ENCODE results near the gene ZNF329.
A peak's percentile ranks its signal among the peaks of the same experiment; 100 is the strongest.

Gene ZNF329

GRCh38 chr19:58150328-58150921 lies at the start of gene ZNF329:
Gene ZNF329 (minus strand): TSS chr19:58150789. CDS start chr19:58129503, 21,286 bp downstream.
- Histone ChIP-seq H3K9ac (ENCODE audit: insufficient read length) (peak within 1 kb of the TSS; percentile 92), H3K4me3 (peak within 1 kb of the TSS; percentile 97), H3K9me3 (ENCODE audit: low read depth, low read length) (peaks cover 5% of the 10 kb centered on the region; the same call in 1 of the 2 replicates), H3K36me3 (ENCODE audit: insufficient read depth, low read length) (no peaks in the 10 kb centered on the region), H3K27ac (peak within 1 kb of the TSS; percentile 54; the same call in 1 of the 2 replicates)
- TF ChIP-seq EZH2 (IDR thresholded peaks at IDR 0.05), result no peak
- TF ChIP-seq POLR2AphosphoS5 (IDR thresholded peaks at IDR 0.05; ENCODE audit: borderline replicate concordance, low read depth, low read length), result peak; percentile 89
- no peak for DNase-seq (ENCODE audit: low read depth, low spot score)

GRCh38 chr19:58196901-58197616 lies 46.5 kb upstream of the ZNF329 start:
- DNase-seq (ENCODE audit: low read depth, low spot score), result no peak
- no peak for TF ChIP-seq POLR2AphosphoS5 (IDR thresholded peaks at IDR 0.05; ENCODE audit: borderline replicate concordance, low read depth, low read length)
- TF ChIP-seq EZH2 (IDR thresholded peaks at IDR 0.05), result no peak
- no peak for TF ChIP-seq FOXP2 (optimal IDR thresholded peaks at IDR 0.05; ENCODE audit: control extremely low read depth, extremely low read length, insufficient read depth)
- no peak overlapping the region for H3K9ac ChIP-seq (ENCODE audit: insufficient read length)
- H3K27ac ChIP-seq, result no peak overlapping the region
- no peak overlapping the region for H3K4me3 ChIP-seq
- H3K9me3 ChIP-seq (ENCODE audit: low read depth, low read length), result peaks cover 32% of the 10 kb centered on the region
- H3K36me3 ChIP-seq (ENCODE audit: insufficient read depth, low read length), result peaks cover 53% of the 10 kb centered on the region

DNA sequence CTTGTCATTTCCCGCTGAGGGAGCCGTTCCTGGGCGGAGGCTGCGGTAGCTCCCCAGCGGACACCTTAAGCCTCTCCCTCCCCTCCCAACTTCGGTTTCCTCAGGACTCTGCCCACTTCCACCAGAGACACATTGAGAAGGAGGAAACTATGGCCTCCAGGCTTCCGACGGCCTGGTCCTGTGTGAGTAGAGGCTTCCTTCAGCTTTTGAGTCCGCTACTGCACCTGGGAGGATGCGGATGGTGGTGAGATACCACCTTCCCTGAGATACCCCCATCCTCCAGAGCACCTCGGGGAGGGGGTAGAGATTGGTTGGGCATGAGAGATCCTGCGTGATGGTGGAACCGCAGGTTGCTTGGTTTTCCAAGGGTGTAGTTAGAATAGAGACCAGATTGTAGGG lies 33.2 kb upstream of the ZNF329 start:
- peaks cover 30% of the 10 kb centered on the region for H3K9me3 ChIP-seq (ENCODE audit: low read depth, low read length)

GRCh38 chr19:58182989-58183816 lies 32.6 kb upstream of the ZNF329 start, which contains the start of gene ZNF274:
Gene ZNF274 (plus strand): TSS chr19:58183061. CDS start chr19:58183966, 905 bp downstream.
- Histone ChIP-seq H3K4me3 (peak within 1 kb of the TSS; percentile 94), H3K9me3 (ENCODE audit: low read depth, low read length) (peaks cover 30% of the 10 kb centered on the region), H3K27ac (peak within 1 kb of the TSS; percentile 99), H3K9ac (ENCODE audit: insufficient read length) (peak within 1 kb of the TSS; percentile 94), H3K36me3 (ENCODE audit: insufficient read depth, low read length) (peaks cover 39% of the 10 kb centered on the region)
- peak; percentile 59; the same call in 1 of the 2 replicates for TF ChIP-seq POLR2AphosphoS5 (IDR thresholded peaks at IDR 0.05; ENCODE audit: borderline replicate concordance, low read depth, low read length)
- no peak for TF ChIP-seq FOXP2 (optimal IDR thresholded peaks at IDR 0.05; ENCODE audit: control extremely low read depth, extremely low read length, insufficient read depth)
- peak; percentile 34 for DNase-seq (ENCODE audit: low read depth, low spot score)

More for the DNA sequence above, 33.2 kb upstream of the ZNF329 start:
- DNase-seq (ENCODE audit: low read depth, low spot score), result no peak
- Histone ChIP-seq H3K36me3 (ENCODE audit: insufficient read depth, low read length) (peaks cover 42% of the 10 kb centered on the region), H3K9ac (ENCODE audit: insufficient read length) (peak overlapping the region; percentile 94), H3K27ac (peak overlapping the region; percentile 99), H3K4me3 (peak overlapping the region; percentile 94)
- TF ChIP-seq POLR2AphosphoS5 (IDR thresholded peaks at IDR 0.05; ENCODE audit: borderline replicate concordance, low read depth, low read length) (no peak), EZH2 (IDR thresholded peaks at IDR 0.05) (no peak), FOXP2 (optimal IDR thresholded peaks at IDR 0.05; ENCODE audit: control extremely low read depth, extremely low read length, insufficient read depth) (no peak)

DNA sequence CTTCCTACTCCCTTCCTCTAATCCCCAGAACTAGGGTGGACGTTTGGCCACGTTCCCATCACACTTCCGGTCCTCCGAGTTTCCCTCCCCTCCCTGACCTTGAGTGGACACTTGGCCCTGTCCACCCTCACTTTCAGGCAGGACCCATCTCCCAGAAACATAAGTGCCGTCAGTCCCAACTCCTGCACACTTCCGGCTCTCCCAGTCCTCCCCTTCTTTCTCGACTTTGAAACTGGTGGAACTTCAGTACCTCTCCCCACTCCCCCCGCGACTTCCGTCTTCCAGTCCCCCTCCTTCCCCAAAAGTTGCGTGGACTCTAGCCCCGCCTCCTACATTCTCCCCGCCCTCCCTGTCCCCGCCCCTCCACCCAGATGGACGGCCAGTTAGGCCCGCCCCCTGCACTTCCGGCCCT lies 32.0 kb upstream of the ZNF329 start:
- TF ChIP-seq POLR2AphosphoS5 (IDR thresholded peaks at IDR 0.05; ENCODE audit: borderline replicate concordance, low read depth, low read length) (no peak), FOXP2 (optimal IDR thresholded peaks at IDR 0.05; ENCODE audit: control extremely low read depth, extremely low read length, insufficient read depth) (no peak), EZH2 (IDR thresholded peaks at IDR 0.05) (no peak)
- Histone ChIP-seq H3K9ac (ENCODE audit: insufficient read length) (no peak overlapping the region), H3K4me3 (peak overlapping the region; percentile 94), H3K36me3 (ENCODE audit: insufficient read depth, low read length) (peaks cover 34% of the 10 kb centered on the region), H3K9me3 (ENCODE audit: low read depth, low read length) (peaks cover 25% of the 10 kb centered on the region), H3K27ac (peak overlapping the region; percentile 99)
- DNase-seq (ENCODE audit: low read depth, low spot score), result no peak

DNA sequence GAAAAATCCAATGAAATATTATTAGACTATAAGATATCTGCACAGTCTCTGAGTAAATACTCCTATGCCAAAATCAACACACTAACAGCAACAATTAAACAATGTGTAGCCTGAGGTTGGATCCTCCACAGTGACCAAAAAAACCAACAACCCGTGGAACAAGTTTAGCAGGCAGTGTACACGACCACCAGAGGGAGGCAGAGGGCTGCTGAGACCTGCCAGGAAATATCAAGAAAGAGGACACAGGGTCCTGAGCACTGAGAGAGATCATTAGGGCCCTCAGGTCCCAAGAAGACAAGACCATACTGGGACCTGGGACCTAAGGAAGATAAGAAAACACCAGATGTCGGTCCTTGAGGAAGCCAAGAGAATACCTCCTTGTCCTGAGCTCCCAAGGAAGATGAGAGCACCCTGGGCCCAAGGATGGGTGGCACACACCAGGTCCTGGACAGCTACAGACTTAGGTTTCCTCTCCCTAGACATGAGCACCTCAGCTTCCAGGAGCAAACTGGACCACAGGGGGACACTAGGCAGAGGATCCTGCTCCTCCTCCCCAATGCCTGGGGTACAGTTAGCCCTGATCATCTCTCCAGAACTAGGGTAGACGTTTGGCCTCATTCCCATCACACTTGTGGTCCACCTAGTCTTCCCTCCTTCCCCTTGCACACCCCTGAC lies 31.4 kb upstream of the ZNF329 start:
- Histone ChIP-seq H3K36me3 (ENCODE audit: insufficient read depth, low read length) (peaks cover 28% of the 10 kb centered on the region), H3K9me3 (ENCODE audit: low read depth, low read length) (peaks cover 25% of the 10 kb centered on the region), H3K4me3 (peak overlapping the region; percentile 94), H3K9ac (ENCODE audit: insufficient read length) (no peak overlapping the region), H3K27ac (peak overlapping the region; percentile 99)
- DNase-seq (ENCODE audit: low read depth, low spot score), result no peak
- TF ChIP-seq FOXP2 (optimal IDR thresholded peaks at IDR 0.05; ENCODE audit: control extremely low read depth, extremely low read length, insufficient read depth) (no peak), EZH2 (IDR thresholded peaks at IDR 0.05) (no peak), POLR2AphosphoS5 (IDR thresholded peaks at IDR 0.05; ENCODE audit: borderline replicate concordance, low read depth, low read length) (no peak)

DNA sequence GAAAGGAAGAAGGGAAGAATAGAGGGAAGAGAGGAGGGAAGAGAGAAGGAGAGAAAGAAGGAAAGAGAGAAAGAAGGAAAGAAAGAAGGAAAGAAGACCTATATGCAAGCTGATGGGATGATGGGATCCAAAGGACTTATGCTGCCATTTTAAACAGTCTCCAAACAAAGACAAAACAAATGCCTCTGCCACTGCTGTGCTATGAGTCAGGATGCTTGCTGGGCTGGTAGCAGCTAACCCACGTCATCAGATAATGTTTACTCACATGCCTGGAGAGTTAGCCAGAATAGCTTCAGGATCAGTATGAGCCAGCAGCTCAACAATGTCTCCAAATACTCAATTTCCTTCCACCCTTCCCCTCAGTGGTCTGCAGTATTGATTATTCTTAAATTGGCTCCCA lies 20.3 kb upstream of the ZNF329 start:
- no peak overlapping the region for H3K27ac ChIP-seq
- DNase-seq (ENCODE audit: low read depth, low spot score), result no peak
- no peak for TF ChIP-seq POLR2AphosphoS5 (IDR thresholded peaks at IDR 0.05; ENCODE audit: borderline replicate concordance, low read depth, low read length)
- TF ChIP-seq EZH2 (IDR thresholded peaks at IDR 0.05), result no peak
- no peak for TF ChIP-seq FOXP2 (optimal IDR thresholded peaks at IDR 0.05; ENCODE audit: control extremely low read depth, extremely low read length, insufficient read depth)
- H3K9me3 ChIP-seq (ENCODE audit: low read depth, low read length), result no peaks in the 10 kb centered on the region; the same call in 1 of the 2 replicates
- H3K4me3 ChIP-seq, result no peak overlapping the region
- H3K36me3 ChIP-seq (ENCODE audit: insufficient read depth, low read length), result no peaks in the 10 kb centered on the region
- H3K9ac ChIP-seq (ENCODE audit: insufficient read length), result no peak overlapping the region
